NCI-H524 treated with DMSO at 0.1 percent for 48 hours (cell line): Measurements from ENCODE around the gene PPIF.

Experiments used
- DNase-seq: peaks from one replicate; lab custom pipeline; 2025; lab: John Stamatoyannopoulos, UW

The PPIF gene

DNA sequence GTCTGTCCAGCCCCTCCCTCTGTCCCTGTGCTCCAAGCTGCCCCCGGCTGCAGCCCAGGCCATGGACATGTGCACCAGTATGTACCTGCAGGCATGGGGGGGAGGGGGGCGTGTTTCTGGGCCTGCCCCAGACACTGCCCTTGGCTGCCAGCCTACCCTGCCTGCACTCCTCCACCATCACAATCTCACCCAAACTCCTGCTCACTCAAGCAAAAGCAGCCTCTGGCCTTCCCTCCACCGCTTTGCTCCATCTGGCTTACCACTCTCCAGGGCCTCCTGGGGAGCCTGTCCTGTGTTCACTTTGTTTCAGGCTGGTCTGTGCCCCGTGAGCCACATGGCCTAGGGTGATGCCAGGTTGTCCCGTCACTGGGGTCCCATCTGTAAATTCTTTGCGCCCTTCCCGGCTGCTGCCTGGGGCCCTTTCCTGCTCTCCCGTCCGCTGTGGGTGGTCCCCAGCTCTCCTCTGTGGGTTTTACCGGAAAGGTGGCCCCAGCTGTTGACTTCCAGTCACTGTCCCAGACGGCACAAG, 33.3 kb upstream of the PPIF start:
- no peak for DNase-seq

DNA sequence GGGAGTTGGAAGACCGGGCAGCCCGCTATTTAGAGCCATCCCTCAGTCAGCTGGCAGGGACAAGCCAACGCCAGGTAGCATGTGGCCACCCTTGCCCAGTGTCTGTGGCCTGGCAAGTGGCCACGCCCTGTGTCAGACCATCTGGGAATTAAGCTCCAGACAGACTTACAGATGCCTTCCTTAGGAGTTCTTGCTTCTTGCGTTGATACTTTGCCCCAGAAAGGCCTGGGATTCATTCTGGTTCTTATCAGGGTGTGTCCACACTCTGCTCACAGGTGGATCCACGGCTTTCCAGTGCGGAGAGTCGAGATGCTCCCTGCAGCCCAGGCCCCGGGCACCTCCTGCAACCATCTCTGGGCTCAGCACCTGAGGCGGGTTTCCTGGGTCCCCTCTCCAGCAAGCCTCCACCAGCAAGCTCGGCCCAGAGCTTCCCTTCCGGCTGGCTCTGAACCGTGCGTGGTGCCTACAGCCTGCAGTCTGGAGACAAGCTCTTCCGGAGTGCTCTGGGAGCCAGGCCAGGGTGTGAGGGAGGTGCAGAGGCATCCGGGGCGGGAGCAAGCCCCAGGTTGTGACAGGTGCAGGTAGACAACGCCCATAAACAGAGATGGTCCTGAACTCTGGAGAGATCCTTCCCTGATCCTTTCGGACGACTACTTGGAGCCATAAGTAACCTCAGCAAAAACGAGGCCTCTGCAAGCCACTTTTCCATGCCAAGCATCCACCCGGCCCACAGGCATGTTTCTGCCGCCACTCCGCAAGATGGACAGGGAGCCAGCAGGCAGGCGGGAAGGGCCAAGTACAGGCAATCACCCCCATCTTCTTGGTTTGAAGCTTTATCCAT, 32.3 kb upstream of the PPIF start:
- DNase-seq: no peak

DNA sequence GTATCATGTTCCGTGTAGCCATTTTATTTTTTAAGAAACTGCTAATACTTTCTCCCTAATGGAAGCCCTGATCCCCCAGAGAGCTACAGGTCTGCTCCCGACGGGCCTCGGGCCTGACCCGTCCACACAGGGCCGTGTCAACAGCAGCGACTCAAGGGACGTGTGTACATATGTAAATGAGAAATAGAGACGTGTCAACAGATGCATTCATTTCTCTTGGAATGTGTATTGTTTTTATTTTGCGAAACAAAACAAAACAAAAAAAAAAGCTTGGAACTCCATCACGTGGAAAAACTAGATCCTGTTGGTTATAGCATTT, 31.7 kb upstream of the PPIF start:
- no peak for DNase-seq

DNA sequence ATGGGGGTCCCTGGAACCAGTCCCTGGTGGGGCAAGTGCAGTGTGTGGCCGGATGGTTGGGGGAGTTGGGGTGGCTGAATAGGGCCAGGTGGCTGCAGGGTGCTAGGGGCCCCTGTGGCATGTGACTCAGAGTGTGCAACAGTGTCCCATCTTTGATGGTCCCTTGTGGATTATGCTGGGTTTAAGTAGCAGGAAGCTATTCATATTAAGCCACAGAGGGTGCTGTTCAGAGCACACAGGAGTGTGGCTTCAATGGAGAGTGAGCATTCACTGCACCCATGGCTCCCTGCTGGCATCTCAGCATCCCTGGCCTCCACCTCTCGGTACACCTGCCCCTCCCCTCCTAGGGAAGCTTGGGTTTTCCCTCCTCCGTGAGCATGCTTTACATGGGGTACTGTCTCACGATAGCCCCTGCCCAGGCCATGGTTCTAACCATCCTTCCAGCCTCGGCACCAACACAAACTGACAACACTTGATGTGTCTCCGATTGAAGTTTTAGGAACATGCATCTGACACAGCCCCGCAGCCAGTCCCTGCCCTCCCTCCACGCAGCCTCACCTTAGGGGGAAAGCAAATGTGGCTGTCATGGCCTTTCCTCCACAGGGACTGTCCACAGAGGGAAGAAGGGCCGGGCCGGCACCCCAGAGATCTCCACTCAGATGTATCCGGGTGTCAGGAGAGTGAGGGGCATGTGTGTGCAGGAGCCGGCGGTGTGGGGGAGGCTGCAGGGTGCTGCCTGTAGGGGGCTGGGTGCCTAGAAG, 30.4 kb upstream of the PPIF start:
- DNase-seq: no peak

DNA sequence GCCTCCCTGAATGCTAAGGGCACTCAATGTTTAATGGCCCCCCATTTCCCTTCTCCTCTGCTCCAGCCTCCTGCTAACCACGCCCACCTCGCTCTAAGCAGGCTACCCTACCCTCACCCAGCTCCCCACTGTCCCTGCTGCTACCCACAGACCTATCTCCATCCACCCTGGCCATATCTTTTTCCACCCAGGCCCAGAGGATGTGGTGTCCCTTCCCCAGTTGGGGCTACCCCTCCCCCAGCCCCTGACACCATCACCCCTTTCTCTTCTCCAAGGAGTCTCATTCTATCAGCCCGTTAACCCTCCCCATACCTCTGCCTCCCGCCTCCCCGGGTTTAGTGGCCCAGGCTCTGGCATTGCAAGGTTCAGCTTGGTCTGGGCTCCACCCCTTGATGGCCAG, 28.9 kb upstream of the PPIF start:
- no peak for DNase-seq

DNA sequence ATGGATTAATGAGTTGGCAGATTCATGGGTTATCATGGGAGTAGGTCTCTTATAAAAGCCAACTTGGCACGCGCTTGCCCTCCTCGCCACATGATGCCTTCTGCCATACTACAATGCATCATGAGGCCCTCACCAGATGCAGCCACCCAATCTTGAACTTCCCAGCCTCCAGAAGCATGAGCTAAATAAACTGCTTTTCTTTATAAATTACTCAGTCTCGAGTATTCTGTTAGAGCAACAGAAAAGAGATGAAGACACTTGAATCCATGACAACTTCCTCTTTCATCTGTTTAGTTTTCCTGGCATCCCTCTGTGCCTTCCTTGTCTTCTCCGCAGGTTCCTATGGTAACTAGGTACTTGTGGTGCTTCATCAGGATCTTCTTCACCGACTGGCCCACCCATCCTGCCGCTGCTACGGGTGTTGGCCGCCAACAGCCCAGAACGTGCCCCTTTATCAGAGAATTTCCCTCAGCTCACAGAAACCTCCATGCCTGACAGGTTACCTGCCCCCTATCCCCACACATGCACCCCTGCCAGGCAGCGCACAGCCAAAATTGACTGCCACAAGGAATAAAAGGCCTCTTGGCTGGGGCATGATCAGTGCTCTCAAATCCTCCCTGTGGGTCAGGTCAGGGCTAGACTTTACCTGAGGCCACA, 28.0 kb upstream of the PPIF start:
- no peak for DNase-seq

DNA sequence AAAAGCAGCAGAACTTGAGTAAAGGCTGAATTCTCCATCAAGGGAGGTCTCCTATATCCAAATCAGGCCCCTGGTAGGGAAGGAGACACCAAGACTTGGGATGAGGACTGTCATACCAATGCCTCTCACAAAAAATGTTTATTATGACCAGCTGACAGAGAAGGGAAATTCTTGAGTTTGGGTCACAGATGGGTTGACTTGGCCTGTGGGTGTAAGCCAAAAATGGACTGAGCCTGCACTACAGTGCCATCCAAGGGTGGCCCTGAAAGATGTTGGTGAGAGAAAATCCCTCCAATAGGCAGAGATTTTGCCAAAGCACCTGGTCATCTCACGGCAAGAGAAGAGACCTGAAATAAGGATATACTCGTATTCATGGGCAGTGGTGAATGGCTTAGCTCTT, 27.0 kb upstream of the PPIF start:
- DNase-seq: no peak

DNA sequence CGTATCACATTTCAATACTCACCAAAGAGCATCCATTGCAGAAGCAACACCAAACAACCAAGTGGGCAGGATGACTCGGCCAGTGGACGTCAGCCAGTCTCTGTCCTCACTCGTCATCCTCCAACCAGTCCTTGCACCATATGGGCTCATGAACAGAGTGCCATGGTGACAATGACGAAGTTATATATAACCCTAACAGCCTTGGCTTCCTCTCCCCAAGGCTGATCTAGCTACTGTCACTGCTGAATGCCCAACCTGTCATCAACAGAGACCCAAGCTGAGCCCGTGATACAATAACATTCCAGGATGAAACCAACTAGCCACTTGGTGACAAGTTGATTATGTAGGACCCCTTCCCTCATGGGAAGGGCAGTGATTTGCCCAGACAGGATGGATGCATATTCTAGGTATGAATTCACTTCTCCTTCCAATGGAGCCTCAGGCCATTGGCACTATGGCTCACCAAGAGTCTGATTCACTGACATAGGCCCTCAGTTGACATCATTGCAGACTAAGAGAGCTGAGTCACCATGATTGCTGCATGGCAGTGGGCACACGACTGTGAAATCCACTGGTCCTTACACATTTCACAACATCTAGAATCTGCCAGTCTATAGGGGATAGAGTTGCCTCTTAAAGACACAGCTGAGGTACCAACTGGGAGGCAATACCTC, 26.3 kb upstream of the PPIF start:
- no peak for DNase-seq

DNA sequence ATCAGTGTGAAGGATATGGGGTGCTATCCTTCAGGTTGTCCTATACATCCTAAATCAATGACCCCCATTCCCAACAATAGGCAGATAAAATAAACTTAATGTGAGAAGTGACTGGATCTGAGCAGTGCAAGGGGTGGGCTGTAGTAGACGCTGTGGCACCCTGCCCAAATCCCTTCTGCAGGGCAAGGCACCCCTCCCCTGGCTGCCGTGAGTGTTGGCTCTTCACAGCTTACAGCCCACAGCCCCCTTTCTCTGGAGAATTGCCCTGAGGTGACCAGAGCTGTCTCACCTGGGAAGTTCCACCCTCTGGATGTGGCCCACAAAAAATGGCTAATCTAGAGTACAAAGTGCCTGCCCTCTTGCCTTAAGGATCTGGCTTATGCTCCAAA, 25.8 kb upstream of the PPIF start:
- DNase-seq: no peak

DNA sequence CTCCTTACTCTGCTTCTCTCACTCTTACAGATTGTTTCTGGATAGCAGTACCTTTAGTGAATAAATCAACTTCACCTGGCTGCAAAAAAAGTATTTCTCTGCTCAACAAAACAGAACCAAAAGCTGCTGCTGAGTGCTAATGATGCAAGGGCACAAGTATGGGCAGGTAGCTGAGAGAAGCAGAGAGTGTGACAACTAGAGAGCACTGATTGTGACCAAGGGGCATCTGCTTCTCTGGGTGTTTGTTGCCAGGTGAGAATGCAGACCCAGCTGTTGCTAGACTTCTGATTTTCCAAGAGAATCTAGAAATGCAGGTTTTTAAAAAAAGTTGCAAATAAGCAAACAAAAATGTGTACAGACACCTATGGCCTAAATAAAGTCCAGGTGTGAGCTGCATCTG, 25.3 kb upstream of the PPIF start:
- no peak for DNase-seq

DNA sequence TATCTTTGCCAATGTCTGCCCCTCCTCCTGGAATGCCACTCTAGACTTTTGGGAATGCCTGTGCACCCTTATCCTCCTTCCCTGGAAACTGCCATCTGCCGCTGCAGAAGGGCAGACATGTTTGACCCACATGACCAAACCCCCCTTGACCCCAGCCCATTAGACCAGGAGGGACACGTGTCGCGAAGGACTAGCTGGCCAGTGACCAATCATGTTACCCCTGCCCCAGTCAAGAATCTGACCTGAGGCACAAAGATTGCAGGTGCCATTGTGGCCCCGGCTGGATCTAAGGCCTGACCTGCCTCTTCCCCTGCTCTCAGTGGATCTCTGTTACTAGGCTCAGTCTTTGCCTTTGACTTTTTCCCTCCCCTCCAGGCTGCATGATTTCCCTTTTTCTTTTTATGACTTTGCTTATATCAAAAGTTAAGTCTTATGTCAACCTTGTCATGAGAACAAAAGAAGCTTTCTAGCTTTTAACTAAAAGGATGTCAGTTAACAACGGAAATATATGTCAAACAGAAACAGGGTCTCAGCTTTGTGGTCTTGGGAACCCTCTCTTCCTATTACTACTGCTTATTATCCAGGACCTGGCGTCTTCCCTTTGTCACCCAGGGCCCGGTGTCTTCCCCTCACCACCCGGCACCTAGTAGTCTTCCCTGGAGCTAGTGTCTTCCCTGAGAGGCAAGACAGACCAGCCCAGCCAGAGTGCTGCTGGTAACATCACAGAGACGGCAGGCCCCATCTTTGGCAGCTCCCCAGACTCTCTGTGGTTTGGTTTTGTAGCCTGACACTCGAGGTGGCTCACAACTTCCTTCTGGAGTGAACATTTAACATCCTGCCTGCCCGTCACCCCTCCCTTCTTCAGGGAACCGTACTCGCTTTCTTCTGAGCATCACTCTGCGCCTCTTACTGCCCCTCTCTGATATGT, 24.4 kb upstream of the PPIF start:
- DNase-seq: no peak

DNA sequence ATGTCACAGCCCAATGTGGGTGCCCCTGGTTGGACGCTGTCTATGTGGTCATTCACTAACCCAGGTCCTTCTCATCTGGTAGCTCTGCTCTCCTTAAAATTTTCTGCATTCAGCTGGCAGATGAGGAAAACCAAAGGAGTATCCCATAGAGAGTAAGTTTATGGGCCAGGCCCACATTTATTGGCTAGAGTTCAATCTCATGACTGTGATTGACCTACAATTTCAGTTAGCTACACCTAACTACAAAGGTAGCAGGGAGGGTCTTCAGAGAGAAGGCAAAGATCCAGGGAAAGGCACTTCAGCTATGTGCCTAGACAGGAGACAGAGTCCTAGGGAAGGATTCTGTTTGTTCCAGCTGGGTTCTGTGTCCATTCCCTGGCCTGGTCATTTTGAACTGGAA, 23.7 kb upstream of the PPIF start:
- DNase-seq: no peak

DNA sequence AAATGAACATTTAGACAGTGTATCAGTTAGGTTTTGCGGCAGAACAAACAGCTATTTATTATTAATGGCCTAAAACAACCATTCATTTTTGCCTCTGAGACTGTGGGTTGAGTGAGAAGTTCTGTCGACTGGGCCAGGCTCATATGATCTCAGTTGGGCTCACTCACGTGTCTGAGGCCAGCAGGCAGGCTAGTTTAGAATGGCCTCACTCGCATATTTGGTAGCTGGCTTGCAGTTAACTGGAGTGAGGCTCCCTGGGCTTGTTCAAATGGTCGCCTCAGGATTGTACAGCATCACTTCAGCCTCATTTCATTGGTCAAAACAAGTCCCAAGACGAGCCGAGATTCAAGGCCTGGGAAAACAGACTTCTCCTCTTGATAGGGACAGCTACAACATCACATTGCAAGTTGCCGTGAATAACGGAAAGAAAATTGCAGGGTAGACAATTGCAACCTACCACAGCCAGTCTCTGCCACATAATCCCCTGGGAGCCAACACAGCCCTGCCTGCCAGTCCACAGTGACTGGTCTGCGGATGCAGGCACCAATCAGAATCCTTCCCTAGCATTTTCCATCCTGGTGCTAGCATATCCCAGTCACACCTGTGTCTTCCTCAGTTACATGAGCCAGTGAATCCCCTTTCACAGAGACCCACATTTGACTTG, 23.1 kb upstream of the PPIF start:
- DNase-seq: no peak

DNA sequence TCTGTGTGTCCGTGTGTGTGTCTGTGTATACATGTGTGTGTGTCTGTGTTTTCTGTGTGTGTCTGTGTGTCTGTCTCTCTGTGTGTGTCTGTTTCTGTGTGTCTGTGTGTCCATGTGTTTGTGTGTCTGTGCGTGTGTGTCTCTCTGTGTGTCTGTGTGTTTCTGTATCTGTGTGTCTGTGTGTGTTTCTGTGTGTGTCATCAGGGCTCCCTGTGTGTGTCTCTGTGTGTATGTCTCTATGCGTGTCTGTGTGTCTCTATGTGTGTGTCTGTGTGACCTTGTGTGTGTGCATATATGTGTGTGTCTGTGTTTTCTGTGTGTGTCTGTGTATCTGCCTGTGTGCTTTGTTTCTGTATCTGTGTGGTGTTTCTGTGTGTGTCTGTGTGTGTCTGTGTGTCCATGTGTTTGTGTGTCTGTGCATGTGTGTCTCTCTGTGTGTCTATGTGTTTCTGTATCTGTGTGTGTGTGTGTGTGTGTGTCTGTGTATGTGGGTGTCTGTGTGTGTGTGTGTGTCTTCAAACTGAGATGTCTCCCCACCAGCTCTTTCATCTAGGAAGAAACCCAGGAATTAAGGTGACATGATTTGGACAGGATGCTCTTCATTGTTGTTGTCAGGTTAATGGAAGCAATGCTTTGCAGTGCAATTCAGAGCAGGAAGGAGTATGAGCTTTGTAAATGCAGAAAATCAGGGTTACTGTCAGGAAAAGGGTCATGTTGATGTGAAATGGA, 20.7 kb upstream of the PPIF start:
- DNase-seq: no peak

DNA sequence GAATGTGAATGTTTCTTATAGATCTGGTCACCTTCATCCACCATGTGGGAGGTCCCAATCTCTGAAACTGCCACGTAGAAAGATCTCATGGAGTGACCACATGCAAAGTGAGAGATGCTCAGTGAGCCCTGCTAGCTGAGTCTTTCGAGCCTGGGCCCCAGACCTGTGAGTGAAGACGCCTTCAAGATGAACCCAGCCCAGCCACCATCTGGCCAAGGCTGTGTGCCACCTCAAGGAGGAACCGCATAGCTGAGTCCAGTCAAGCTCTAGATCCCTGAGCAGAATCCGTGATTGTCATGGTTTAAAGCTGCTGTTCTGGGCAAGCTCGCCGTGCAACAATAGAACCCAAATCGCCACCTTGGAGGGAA, 20.2 kb upstream of the PPIF start:
- DNase-seq: no peak

DNA sequence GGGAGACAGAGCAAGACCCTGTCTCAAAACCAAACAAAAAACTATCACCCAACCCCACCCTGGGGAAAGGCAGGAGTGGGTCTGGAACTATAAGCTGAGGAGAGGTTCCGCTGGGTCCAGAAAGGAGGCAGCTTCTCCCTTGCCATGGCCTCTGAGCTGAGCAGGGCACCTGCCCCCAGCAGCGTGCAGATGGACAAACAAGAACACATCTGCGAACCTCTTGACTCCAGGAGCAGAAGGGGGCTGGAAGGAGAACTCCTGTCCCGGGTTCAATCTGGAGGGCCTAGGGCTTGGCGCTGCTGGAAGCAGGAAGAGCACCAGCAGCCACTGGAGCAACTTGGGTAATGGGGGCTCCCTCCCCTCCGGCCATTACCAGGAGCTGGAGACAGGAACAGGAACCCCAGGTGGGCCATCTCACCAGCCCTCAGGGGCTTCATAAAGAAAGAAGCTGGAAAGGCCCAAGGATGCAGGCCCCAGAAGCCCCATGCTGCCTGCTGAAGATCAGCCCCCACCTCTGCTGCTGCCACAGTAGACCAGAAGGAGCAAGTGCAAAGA, 19.0 kb upstream of the PPIF start:
- DNase-seq: no peak

DNA sequence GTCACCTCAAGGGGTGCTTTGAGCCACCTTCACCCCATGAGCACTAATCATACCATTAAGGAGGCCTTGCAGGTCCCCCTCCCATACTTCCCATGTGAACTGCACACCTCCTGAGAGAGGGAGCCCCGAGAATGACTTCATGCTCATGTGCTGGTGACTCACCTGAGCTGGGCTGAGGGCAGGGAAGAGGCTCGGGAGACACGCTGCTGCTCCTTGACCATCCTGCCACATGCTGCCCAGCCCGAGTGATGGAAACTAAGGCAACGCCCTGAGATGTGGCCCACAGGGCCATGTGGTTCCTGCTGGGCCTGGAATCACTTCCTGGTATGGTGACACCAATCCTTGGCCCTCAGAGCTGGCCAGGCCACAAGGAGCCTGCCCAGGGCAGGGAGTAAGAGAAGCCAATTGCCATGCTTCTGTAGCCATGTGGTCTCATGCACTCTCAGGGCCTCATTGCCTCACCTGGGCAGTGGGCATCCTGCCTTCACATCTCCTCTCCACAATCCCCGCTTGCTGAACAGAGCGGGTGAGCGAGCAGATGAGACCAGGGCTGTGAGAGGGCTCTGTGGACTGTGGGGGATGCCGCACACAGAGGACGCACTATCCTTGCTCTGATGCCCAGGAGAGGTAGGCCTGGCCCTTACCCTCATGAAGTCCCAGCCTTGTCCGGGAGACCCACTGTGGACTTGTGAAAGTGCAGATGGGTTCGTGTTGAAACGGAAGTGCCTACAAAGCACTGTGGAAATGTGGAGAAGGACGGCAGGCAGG, 18.3 kb upstream of the PPIF start:
- no peak for DNase-seq

DNA sequence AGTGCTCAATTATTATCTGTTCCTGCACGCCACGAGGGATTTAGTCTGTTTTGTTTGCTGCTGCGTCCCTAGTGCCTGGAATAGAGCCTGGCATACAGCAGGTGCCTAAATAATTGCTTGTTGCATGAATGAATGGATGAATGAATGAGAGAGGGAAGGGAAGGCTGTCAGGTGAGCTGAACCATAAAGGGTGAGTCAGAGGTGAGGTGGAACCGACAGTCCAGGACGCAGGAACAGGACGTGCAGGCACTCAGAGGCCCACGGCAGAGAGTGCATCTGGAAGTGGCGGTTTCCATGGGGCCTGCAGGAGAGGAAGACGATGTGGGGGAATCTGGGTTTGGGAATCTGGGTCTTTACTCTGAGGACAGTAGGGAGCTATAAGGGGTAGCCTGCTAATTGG, 17.7 kb upstream of the PPIF start:
- no peak for DNase-seq

DNA sequence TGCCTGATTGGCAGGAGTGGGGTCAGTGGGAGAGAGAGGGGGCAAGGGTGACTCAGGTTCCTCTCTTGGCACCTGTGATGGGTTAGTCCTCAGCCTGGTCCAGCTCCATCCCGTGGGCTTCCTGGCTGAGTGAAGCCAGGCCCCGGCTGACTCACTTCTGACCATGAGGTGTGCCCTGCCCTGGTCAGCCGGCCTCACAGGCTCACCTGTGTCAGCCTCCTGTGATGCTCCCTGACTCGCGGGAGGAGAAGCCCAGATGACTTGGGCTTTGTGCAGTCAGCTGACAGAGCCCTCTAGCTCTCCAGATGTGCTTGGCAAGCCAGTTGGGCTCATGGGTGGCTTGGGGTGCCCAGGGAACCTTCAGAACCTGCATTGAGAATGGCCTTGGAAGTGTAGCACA, 16.0 kb upstream of the PPIF start:
- DNase-seq: no peak
